Measurements from ENCODE around the gene MICA. TPM values are rescaled to one million over a fixed set of nuclear protein-coding genes. Genes with fewer than 3 reads are reported as not detected.
"Not testable (repeated sequence)": the region's sequence is repeated elsewhere in the genome, so short reads cannot be mapped to it uniquely, and the experiment has no call there.

Gene MICA
- polyA plus RNA-seq, 3 donors = 5.6 to 16.5 (median 6.9) TPM

GRCh38 chr6:31386099-31386498 is 17.3 kb upstream of the MICA start:
- H3K4me1 Mint-ChIP-seq = no peaks in the 10 kb centered on the region
- Histone ChIP-seq H3K27me3 (ENCODE audit: control insufficient read depth in 2 of 2, insufficient read depth in 2 of 2, low read length in 2 of 2) (no peaks in the 10 kb centered on the region), H3K9me3 (replicated peaks in 1 of 2; ENCODE audit: control insufficient read depth in 1 of 2, insufficient read depth in 1 of 2, low read length in 2 of 2) (no peaks in the 10 kb centered on the region), H3K4me1 (ENCODE audit: control insufficient read depth in 1 of 2, insufficient read depth in 2 of 2, low read length in 2 of 2) (no peaks in the 10 kb centered on the region), H3K4me3 (replicated peaks in 1 of 3; ENCODE audit: low read depth in 2 of 3, low read length in 3 of 3) (no peak overlapping the region), H2AFZ (ENCODE audit: insufficient read depth, low read depth, low read length, poor library complexity, severe bottlenecking) (no peak overlapping the region), H3K4me2 (replicated peaks; ENCODE audit: extremely low read depth, low read length, poor library complexity, severe bottlenecking) (no peak overlapping the region), H3K9ac (ENCODE audit: insufficient read depth, low read length, poor library complexity, severe bottlenecking) (no peak overlapping the region), H3K79me2 (ENCODE audit: insufficient read depth, low read length) (no peaks in the 10 kb centered on the region), H3K27ac (ENCODE audit: low read depth in 1 of 2, low read length in 2 of 2) (no peak overlapping the region), H3K36me3 (replicated peaks in 1 of 2; ENCODE audit: control insufficient read depth in 1 of 2, insufficient read depth in 2 of 2, low read length in 2 of 2) (no peaks in the 10 kb centered on the region), H4K20me1 (ENCODE audit: insufficient read depth, low read length) (no peaks in the 10 kb centered on the region)
- H3K4me3 Mint-ChIP-seq = no peak overlapping the region
- intact Hi-C loops (cut with micrococcal nuclease) = no loop called here
- no peak for DNase-seq
- no peak overlapping the region for H3K27ac Mint-ChIP-seq
- H3K36me3 Mint-ChIP-seq = no peaks in the 10 kb centered on the region
- 100% methylated on average over 1 of the region's 3 CpGs for WGBS (ENCODE audit: insufficient coverage)
- H3K27me3 Mint-ChIP-seq (ENCODE audit: low read depth in 3 of 3) = peaks cover 4 to 6% (median 6%) of the 10 kb centered on the region in 3 donors
- no peaks in the 10 kb centered on the region for H3K9me3 Mint-ChIP-seq
- no peak for TF ChIP-seq CTCF (IDR thresholded peaks at IDR 0.05)

GRCh38 chr6:31386977-31387376 is 16.4 kb upstream of the MICA start:
- Mint-ChIP-seq H3K4me3 (no peak overlapping the region), H3K27me3 (ENCODE audit: low read depth in 3 of 3) (peaks cover 1 to 3% (median 3%) of the 10 kb centered on the region in 3 donors), H3K27ac (no peak overlapping the region), H3K4me1 (no peaks in the 10 kb centered on the region), H3K9me3 (no peaks in the 10 kb centered on the region), H3K36me3 (no peaks in the 10 kb centered on the region)
- Histone ChIP-seq H3K9me3 (replicated peaks in 1 of 2; ENCODE audit: control insufficient read depth in 1 of 2, insufficient read depth in 1 of 2, low read length in 2 of 2) (no peaks in the 10 kb centered on the region), H2AFZ (ENCODE audit: insufficient read depth, low read depth, low read length, poor library complexity, severe bottlenecking) (no peak overlapping the region), H3K27ac (ENCODE audit: low read depth in 1 of 2, low read length in 2 of 2) (no peak overlapping the region), H4K20me1 (ENCODE audit: insufficient read depth, low read length) (no peaks in the 10 kb centered on the region), H3K4me2 (replicated peaks; ENCODE audit: extremely low read depth, low read length, poor library complexity, severe bottlenecking) (no peak overlapping the region), H3K36me3 (replicated peaks in 1 of 2; ENCODE audit: control insufficient read depth in 1 of 2, insufficient read depth in 2 of 2, low read length in 2 of 2) (no peaks in the 10 kb centered on the region), H3K4me1 (ENCODE audit: control insufficient read depth in 1 of 2, insufficient read depth in 2 of 2, low read length in 2 of 2) (no peaks in the 10 kb centered on the region), H3K4me3 (replicated peaks in 1 of 3; ENCODE audit: low read depth in 2 of 3, low read length in 3 of 3) (no peak overlapping the region), H3K79me2 (ENCODE audit: insufficient read depth, low read length) (no peaks in the 10 kb centered on the region), H3K27me3 (ENCODE audit: control insufficient read depth in 2 of 2, insufficient read depth in 2 of 2, low read length in 2 of 2) (no peaks in the 10 kb centered on the region), H3K9ac (ENCODE audit: insufficient read depth, low read length, poor library complexity, severe bottlenecking) (no peak overlapping the region)
- TF ChIP-seq CTCF (IDR thresholded peaks at IDR 0.05) = no peak
- 80% methylated on average over 1 of the region's 1 CpG for WGBS (ENCODE audit: insufficient coverage)
- no peak for DNase-seq
- intact Hi-C loops (cut with micrococcal nuclease) = no loop called here

GRCh38 chr6:31388916-31389801 is 14.2 kb upstream of the MICA start:
- H3K27me3 Mint-ChIP-seq (ENCODE audit: low read depth in 3 of 3); H3K4me1 ChIP-seq (ENCODE audit: control insufficient read depth in 1 of 2, insufficient read depth in 2 of 2, low read length in 2 of 2); H3K4me2 ChIP-seq (replicated peaks; ENCODE audit: extremely low read depth, low read length, poor library complexity, severe bottlenecking); H3K27ac Mint-ChIP-seq; intact Hi-C loops (cut with micrococcal nuclease); DNase-seq; H3K9me3 ChIP-seq (replicated peaks in 1 of 2; ENCODE audit: control insufficient read depth in 1 of 2, insufficient read depth in 1 of 2, low read length in 2 of 2); H3K4me3 ChIP-seq (replicated peaks in 1 of 3; ENCODE audit: low read depth in 2 of 3, low read length in 3 of 3); H2AFZ ChIP-seq (ENCODE audit: insufficient read depth, low read depth, low read length, poor library complexity, severe bottlenecking); H3K4me3 Mint-ChIP-seq; H3K79me2 ChIP-seq (ENCODE audit: insufficient read depth, low read length); H3K36me3 ChIP-seq (replicated peaks in 1 of 2; ENCODE audit: control insufficient read depth in 1 of 2, insufficient read depth in 2 of 2, low read length in 2 of 2); H3K27me3 ChIP-seq (ENCODE audit: control insufficient read depth in 2 of 2, insufficient read depth in 2 of 2, low read length in 2 of 2); H3K9ac ChIP-seq (ENCODE audit: insufficient read depth, low read length, poor library complexity, severe bottlenecking); H3K27ac ChIP-seq (ENCODE audit: low read depth in 1 of 2, low read length in 2 of 2); H3K36me3 Mint-ChIP-seq; H3K9me3 Mint-ChIP-seq; H3K4me1 Mint-ChIP-seq; H4K20me1 ChIP-seq (ENCODE audit: insufficient read depth, low read length): not testable (repeated sequence)
- WGBS (ENCODE audit: insufficient coverage) = no CpG with 5 or more reads among the region's 13 CpGs
